Measurements from ENCODE around the gene CDX4.
"Not testable (repeated sequence)": the region's sequence is repeated elsewhere in the genome, so short reads cannot be mapped to it uniquely, and the experiment has no call there.

The CDX4 gene

DNA sequence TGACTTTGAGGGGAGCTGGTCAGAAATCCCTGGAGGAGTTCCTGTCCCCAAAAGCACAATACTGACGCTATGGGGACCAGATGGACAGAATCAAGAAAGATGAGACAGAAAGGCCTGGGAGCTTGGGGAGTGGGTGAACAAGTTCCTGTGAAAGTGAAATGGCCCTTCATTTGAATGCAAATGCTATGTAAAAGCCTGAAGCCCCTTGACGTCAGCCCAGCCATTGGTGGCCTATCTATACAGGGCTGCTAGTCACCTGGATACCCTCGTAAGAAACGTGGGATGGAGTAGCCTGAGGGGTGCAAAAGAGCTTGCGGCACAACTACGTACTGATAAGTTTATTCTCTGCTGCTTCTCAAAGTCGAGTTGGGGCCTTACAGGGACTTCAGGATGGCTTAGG, at the start of gene CDX4:
Gene CDX4 (plus strand): TSS at position 223 of the 400 bp plus-strand sequence. CDS start 201 bp downstream, outside the sequence.
- in situ Hi-C loops (cut with MboI; ENCODE audit: low sequenced_read_pairs) = no loop called here

DNA sequence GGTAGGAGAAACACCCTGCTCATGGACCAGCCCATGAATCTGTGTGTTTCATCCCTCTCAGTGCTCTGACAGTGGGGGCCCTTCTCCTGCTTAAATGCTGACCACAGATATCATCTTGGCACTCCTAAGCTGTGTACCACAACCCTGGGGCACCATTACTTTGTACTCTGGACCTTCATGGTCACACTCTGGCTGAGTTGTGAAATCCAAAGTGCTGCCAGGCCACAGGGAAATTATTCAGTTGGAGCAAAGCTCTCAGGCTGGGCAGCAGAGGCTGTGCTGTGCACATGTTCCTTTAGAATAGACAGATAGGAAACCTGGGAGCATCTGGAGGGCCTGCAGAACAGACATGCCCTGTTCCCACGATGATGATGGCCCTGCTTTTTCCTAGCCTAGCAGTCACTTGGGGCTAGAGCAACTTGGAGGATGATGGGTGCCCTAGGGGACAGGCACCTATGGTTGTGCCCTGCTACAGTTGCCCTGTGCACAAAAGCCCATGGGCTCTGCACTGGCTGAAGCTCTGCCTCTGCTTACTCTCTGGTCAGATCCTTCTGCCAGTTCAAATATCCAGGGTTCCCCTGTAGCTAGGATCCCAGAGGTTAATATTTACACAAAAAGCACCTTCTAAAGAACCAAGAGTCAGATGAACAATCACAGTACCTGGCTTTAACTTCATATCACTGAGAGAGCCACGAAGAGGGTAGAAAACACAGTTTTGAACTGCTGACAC, 48.5 kb upstream of the CDX4 start:
- in situ Hi-C loops (cut with MboI; ENCODE audit: low sequenced_read_pairs) = no loop called here

DNA sequence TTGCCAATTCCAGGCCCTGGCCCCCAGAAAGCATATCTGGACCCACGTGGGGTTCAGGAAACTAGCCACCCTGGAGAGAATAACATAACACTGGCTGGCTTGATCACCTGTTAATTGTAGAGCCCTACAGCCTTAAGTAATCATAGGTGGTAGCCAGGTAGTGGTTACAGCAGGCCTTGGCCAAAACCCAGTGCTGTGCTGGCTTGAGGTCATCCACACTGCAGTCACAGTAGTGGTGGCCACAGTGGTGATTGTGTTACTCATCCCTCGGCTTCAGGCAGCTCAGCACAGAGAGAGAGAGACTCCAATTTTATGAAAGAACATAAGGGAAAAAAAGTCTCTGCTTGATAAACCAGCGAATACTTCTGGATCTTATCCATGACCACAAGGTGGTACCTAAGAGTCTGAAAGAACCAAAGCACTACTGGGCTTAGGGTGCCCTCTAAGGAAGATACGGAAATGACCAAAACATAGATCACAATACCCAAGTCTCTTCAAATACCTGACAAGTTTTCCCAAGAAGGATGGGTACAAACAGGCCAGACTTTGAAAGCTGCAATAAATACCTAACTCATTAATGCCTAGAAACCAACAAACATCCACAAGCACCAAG, 46.6 kb upstream of the CDX4 start:
- in situ Hi-C loops (cut with MboI; ENCODE audit: low sequenced_read_pairs) = no loop called here

DNA sequence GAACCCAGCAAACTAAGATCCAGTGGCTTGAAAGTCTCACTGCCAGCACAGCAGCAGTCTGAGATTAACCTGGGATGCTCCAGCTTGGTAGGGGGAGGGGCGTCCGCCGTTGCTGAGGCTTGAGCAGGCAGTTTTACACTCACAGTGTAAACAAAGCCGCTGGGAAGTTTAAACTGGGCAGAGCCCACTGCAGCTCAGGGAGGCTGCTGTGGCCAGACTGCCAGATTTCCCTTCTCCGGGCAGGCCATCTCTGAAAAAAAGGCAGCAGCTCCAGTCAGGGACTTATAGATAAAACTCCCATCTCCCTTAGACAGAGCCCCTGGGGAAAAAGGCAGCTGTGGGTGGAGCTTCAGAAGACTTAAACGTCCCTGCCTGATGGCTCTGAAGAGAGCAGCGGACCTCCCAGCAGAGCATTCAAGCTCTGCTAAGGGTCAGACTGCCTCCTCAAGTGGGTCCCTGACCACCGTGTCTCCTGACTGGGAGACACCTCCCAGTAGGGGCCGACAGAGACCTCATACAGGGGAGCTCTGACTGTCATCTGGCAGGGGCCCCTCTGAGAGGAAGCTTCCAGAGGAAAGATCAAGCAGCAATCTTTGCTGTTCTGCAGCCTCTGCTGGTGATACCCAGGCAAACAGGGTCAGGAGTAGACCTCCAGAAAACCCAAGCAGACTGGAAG, 45.1 kb upstream of the CDX4 start:
- in situ Hi-C loops (cut with MboI; ENCODE audit: low sequenced_read_pairs) = no loop called here

GRCh38 chrX:73412930-73413329, 33.9 kb upstream of the CDX4 start:
- in situ Hi-C loops (cut with MboI; ENCODE audit: low sequenced_read_pairs) = no loop called here

GRCh38 chrX:73447311-73447794, 500 bp downstream of the CDX4 start:
- in situ Hi-C loops (cut with MboI; ENCODE audit: low sequenced_read_pairs) = no loop called here

GRCh38 chrX:73448379-73448778, 1.5 kb downstream of the CDX4 start:
- in situ Hi-C loops (cut with MboI; ENCODE audit: low sequenced_read_pairs) = no loop called here

DNA sequence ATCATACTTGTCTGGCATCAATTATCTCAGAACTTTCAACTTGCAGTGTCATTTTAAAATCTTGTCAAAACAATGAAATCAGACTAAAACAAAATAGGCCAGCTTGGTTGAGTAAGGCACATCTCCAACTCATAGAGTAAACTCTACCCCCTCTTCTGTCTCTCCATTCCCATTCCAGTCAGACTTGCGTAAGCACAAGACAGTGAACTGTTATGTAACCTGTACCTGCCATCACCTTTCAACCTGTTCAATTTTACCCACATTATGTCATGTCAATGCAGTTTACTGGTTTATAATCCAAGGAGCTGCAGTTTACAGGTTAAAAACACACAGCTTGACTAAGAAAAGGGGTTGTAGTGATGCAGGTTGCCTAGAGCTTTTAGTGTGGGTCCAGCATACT, 8.3 kb downstream of the CDX4 start:
- in situ Hi-C loops (cut with MboI; ENCODE audit: low sequenced_read_pairs) = no loop called here

DNA sequence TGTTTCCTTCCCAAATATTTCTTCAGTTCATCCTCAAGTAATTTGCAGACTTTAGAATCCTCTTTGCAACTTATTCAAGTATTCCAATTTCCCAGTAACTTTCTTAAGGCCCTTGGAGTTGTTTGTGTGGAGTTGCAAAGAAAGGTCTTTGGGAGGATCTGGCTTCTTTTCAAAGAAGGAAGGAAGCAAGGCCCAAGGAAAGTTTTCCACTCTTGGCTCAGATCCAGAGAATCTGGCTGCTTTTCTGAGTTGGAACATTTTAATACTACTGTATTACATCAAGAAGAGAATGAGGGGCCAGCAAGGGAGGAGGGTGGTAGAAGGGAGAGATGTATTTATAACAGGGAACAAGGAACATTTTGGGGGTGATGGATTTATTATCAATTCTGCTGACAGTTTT, 10.5 kb downstream of the CDX4 start:
- in situ Hi-C loops (cut with MboI; ENCODE audit: low sequenced_read_pairs) = no loop called here

DNA sequence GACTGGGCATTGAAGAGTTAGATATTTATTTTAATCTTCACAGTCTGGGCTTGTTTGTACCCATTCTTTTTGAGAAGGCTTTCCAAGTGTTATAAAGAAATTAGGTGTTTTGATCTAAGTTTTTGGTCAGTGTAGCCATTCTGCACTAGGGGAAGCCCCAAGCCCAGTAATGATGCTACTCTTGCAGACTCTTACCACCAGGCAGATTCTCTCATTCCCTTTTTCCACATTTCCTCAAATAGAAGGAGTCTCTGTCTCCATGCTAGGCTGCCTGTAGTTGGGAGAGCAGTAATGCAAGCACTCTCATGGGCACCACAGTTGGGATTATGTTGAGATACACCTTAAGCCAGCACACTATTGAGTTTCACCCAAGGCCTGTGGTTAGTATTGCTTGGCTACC, 21.5 kb downstream of the CDX4 start:
- in situ Hi-C loops (cut with MboI; ENCODE audit: low sequenced_read_pairs) = no loop called here

- in situ Hi-C loops (cut with MboI; ENCODE audit: low sequenced_read_pairs) = no loop called here
Observed at GRCh38 chrX:73478961-73479360, 32.1 kb downstream of the CDX4 start.

GRCh38 chrX:73481521-73481920, 34.7 kb downstream of the CDX4 start:
- in situ Hi-C loops (cut with MboI; ENCODE audit: low sequenced_read_pairs) = no loop called here

DNA sequence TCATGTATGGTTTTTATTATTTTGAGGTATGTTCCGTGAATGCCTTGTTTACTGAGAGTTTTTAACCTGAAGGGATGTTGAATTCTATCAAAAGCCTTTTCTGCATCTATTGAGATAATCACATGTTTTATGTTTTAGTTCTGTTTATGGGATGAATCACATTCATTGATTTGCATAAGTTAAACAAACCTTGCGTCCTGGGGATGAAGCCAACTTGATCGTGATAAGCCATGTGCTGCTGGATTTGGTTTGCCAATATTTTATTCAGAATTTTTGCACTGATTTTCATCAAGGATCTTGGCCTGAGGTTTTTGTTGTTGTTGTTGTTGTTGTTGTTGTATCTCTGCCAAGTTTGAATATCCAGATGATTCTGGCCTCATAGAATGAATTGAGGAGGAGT, 43.8 kb downstream of the CDX4 start:
- in situ Hi-C loops (cut with MboI; ENCODE audit: low sequenced_read_pairs) = no loop called here

- in situ Hi-C loops (cut with MboI; ENCODE audit: low sequenced_read_pairs) = not testable (repeated sequence)
Observed at GRCh38 chrX:73492178-73492577, 45.3 kb downstream of the CDX4 start.

All from HL-60/S4 treated with retinoic acid at 250 ng/mL for 4 days and 3 days (cell line).